Gastrocnemius medialis (tissue), 4 donors: ENCODE data around the gene HYAL4. TPM values are rescaled to one million over a fixed set of nuclear protein-coding genes. Genes with fewer than 3 reads are reported as not detected.
"Not testable (repeated sequence)": the region's sequence is repeated elsewhere in the genome, so short reads cannot be mapped to it uniquely, and the experiment has no call there.

Source experiments
- ATAC-seq, 2 donors: fragments of 150-250 bp; one replicate each; pipeline ENCODE4 v1.9.1; 2016
- DNase-seq, 2 donors: peaks; one replicate each; pipeline ENCODE4 v3.0.0-alpha.2; 2019
- H3K27ac ChIP-seq, 4 donors: fragments of 200-600 bp; sonication (generic); 1 replicate in 1 of 4; 2 replicates in 3 of 4; pipeline ENCODE4 v1.5.1; 2016 to 2018; ENCODE audit warnings: mild to moderate bottlenecking in 2 of 4, moderate library complexity in 1 of 4
- H3K27me3 ChIP-seq, 3 donors: fragments of 200-600 bp; sonication (generic) in 2 of 3; 1 replicate in 1 of 3; 2 replicates in 2 of 3; pipeline versions ENCODE4 v1.5.1 to v1.6.0; 2016 to 2019; ENCODE audit warnings: mild to moderate bottlenecking in 1 of 3, moderate library complexity in 1 of 3
- H3K36me3 ChIP-seq, 2 donors: fragments of 200-600 bp; sonication (generic) in 1 of 2; one replicate each; pipeline ENCODE4 v1.5.1; 2017 to 2018
- H3K4me1 ChIP-seq, 2 donors: fragments of 200-600 bp; sonication (generic) in 1 of 2; one replicate each; pipeline ENCODE4 v1.5.1; 2016 to 2017; ENCODE audit warnings: mild to moderate bottlenecking in 2 of 2
- H3K4me3 ChIP-seq, 4 donors: fragments of 200-600 bp; sonication (generic) in 3 of 4; 1 replicate in 1 of 4; 2 replicates in 3 of 4; pipeline ENCODE4 v1.5.1; 2016 to 2019; ENCODE audit warnings: mild to moderate bottlenecking in 2 of 4
- H3K9me3 ChIP-seq, 3 donors: fragments of 200-600 bp; sonication (generic) in 2 of 3; 1 replicate in 1 of 3; 2 replicates in 2 of 3; pipeline ENCODE4 v1.5.1; 2016 to 2019
- POLR2A ChIP-seq, 2 donors: fragments of 450-650 bp; IDR thresholded peaks; one replicate each; pipeline ENCODE4 v1.6.1; 2017; ENCODE audit warnings: antibody characterized with exemption in 2 of 2, mild to moderate bottlenecking in 2 of 2, moderate library complexity in 2 of 2
- in situ Hi-C, 4 donors: fragments of 200-750 bp; cut with MboI; loops; one replicate each; pipeline versions ENCODE4 v1.15.0 to v1.8.0; 2017; ENCODE audit warnings: low sequenced_read_pairs in 4 of 4
- intact Hi-C: fragments of 100-400 bp; cut with DNase I; formaldehyde crosslinking; loops from one replicate; pipeline ENCODE4 v1.15.1; 2023; ENCODE audit warnings: low total_unique reads
- total RNA-seq, 4 donors: library from RNA; depleted of rRNA; stranded (reverse); fragments of >200 nt; gene quantifications; one replicate each; pipeline versions ENCODE4 v1.1.0 to v1.2.3, GENCODE V29; 2016
- TF ChIP-seq, protein P1 (sequence below), 5 experiments: fragments of 450-650 bp in 3 of 5; fragments of 200-600 bp in 2 of 5; sonication (generic) in 2 of 5; IDR thresholded peaks in 4 of 5; conservative IDR thresholded peaks in 1 of 5; 1 replicate in 4 of 5; 2 replicates in 1 of 5; pipeline ENCODE4 v1.5.1; 2016 to 2019; ENCODE audit warnings: antibody characterized with exemption in 5 of 5, mild to moderate bottlenecking in 3 of 5, moderate library complexity in 3 of 5

Gene HYAL4
- total RNA-seq, 4 donors from 2014 or later: 0.73 to 11.0 (median 5.7) TPM

DNA sequence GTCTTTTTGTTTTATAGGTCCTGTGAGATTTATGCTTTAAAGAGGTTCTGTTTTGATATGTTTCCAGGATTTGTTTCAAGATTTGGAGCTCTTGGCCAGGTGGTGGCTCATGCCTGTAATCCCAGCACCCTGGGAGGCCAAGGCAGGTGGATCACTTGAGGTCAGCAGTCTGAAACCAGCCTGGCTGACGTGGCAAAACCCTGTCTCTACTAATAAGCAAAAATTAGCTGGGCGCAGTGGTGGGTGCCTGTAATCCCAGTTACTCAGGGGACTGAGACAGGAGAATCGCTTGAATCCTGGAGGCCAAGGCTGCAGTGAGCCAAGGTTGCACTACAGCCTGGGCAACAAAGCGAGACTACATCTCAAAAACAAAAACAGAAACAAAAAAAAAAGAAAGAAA, 8.3 kb upstream of the HYAL4 start:
- no peak for ATAC-seq
- Histone ChIP-seq H3K4me1 (no peaks in the 10 kb centered on the region), H3K9me3 (no peaks in the 10 kb centered on the region), H3K27me3 (no peaks in the 10 kb centered on the region), H3K36me3 (no peaks in the 10 kb centered on the region), H3K4me3 (no peak overlapping the region), H3K27ac (no peak overlapping the region)
- no peak for DNase-seq
- in situ Hi-C loops (no loop called here), intact Hi-C loops (no loop called here)
- no peak for TF ChIP-seq POLR2A (IDR thresholded peaks at IDR 0.05)
- TF ChIP-seq, protein P1, sequence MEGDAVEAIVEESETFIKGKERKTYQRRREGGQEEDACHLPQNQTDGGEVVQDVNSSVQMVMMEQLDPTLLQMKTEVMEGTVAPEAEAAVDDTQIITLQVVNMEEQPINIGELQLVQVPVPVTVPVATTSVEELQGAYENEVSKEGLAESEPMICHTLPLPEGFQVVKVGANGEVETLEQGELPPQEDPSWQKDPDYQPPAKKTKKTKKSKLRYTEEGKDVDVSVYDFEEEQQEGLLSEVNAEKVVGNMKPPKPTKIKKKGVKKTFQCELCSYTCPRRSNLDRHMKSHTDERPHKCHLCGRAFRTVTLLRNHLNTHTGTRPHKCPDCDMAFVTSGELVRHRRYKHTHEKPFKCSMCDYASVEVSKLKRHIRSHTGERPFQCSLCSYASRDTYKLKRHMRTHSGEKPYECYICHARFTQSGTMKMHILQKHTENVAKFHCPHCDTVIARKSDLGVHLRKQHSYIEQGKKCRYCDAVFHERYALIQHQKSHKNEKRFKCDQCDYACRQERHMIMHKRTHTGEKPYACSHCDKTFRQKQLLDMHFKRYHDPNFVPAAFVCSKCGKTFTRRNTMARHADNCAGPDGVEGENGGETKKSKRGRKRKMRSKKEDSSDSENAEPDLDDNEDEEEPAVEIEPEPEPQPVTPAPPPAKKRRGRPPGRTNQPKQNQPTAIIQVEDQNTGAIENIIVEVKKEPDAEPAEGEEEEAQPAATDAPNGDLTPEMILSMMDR (IDR thresholded peaks at IDR 0.05 in 4 of 5, conservative IDR thresholded peaks at IDR 0.05 in 1 of 5): no peak

DNA sequence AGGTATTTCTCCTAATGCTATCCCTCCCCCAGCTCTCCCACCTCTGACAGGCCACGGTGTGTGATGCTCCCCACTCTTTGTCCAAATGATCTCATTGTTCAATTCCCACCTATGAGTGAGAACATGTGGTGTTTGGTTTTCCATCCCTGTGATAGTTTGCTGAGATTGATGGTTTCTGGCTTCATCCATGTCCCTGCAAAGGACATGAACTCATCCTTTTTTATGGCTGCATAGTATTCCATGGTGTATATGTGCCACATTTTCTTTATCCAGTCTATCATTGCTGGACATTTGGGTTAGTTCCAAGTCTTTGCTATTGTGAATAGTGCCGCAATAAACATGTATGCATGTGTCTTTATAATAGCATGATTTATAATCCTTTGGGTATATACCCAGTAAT, 5.9 kb upstream of the HYAL4 start:
- ATAC-seq, H3K9me3 ChIP-seq, DNase-seq, H3K27me3 ChIP-seq, H3K36me3 ChIP-seq, intact Hi-C loops, H3K4me1 ChIP-seq, in situ Hi-C loops, H3K4me3 ChIP-seq, H3K27ac ChIP-seq: not testable (repeated sequence)

DNA sequence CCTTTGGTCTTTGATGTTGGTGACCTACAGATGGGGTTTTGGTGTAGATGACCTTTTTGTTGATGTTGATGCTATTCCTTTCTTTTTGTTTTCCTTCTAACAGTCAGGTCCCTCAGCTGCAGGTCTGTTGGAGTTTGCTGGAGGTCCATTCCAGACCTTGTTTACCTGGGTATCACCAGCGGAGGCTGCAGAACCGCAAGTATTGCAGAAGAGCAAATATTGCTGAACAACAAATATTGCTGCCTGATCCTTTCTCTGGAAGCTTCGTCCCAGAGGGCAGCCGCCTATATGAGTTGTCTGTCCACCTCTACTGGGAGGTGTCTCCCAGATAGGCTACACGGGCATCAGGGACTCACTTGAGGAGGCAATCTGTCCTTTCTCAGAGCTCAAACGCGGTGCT, 827 bp upstream of the HYAL4 start:
- H3K27me3 ChIP-seq, H3K4me3 ChIP-seq, H3K9me3 ChIP-seq, H3K27ac ChIP-seq, H3K36me3 ChIP-seq, intact Hi-C loops, in situ Hi-C loops, DNase-seq, ATAC-seq: not testable (repeated sequence)
- H3K4me1 ChIP-seq: peaks cover 7 to 22% of the 10 kb centered on the region in 2 donors

DNA sequence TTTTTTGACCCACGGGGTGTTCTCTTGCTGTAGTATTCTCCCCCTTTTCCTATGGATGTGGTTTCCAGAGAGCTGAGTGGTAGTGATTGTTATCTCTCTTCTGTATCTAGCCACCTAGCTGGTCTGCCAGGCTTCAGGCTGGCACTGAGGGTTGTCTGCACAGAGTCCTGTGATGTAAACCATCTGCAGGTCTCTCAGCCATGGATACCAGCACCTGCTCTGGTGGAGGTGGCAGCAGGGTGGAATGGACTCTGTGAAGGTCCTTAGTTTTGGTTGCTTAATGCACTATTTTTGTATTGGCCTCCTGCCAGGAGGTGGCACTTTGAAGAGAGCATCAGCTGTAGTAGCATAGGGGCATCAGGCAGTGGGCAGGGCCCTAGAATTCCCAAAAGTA, 851 bp downstream of the HYAL4 start:
- peak; percentile 57 to 75 for ATAC-seq
- in situ Hi-C loops (no loop called here), intact Hi-C loops (no loop called here)
- H3K36me3 ChIP-seq: no peaks in the 10 kb centered on the region
- no peak overlapping the region for H3K4me3 ChIP-seq
- TF ChIP-seq POLR2A (IDR thresholded peaks at IDR 0.05): no peak
- TF ChIP-seq, protein P1 (IDR thresholded peaks at IDR 0.05 in 4 of 5, conservative IDR thresholded peaks at IDR 0.05 in 1 of 5): no peak
- H3K27me3 ChIP-seq: no peaks in the 10 kb centered on the region
- DNase-seq: peak; percentile 44 to 84
- peak overlapping the region; percentile 68 to 91 (median 82) for H3K27ac ChIP-seq
- peaks cover 7 to 28% of the 10 kb centered on the region in 2 donors for H3K4me1 ChIP-seq
- H3K9me3 ChIP-seq: no peaks in the 10 kb centered on the region

DNA sequence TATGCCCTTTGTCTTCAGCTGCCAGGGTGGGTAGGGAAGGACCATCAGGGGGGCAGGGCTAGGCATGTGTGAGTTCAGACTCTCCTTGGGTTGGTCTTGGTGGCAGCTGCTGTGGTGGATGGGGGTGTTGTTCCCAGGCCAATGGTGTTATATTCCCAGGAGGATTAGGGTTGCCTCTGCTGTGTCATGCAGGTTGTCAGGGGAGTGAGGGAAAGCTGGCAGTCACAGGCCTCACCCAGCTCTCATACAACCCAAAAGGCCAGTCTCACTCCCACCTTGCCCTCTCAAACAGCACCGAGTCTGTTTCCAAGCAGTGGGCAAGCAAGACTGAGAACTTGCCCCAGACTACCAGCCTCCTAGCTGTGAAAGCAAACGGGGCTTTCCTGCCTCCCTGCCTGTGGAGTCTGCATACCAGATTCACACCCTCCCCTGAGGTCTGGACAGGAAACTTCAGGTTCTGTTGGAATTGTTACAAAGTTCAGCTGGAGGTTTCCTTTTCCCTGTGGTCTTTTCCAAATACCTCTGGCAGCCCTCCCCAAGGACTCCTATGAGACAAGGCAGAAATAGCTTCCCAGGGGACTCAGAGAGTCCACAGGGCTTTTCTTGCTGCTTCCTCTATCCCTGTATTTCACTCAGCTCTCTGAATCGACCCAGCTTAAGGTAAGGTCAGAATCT, 1.4 kb downstream of the HYAL4 start:
- Histone ChIP-seq H3K9me3 (no peaks in the 10 kb centered on the region), H3K27ac (peak overlapping the region; percentile 68 to 91 (median 82)), H3K27me3 (no peaks in the 10 kb centered on the region), H3K4me1 (peaks cover 7 to 28% of the 10 kb centered on the region in 2 donors), H3K4me3 (peak overlapping the region in 3 of 4 donors; percentile 16 to 49 (median 30)), H3K36me3 (no peaks in the 10 kb centered on the region)
- ATAC-seq: peak; percentile 83 to 90
- TF ChIP-seq POLR2A (IDR thresholded peaks at IDR 0.05): no peak
- TF ChIP-seq, protein P1 (IDR thresholded peaks at IDR 0.05 in 4 of 5, conservative IDR thresholded peaks at IDR 0.05 in 1 of 5): no peak
- intact Hi-C loops (no loop called here), in situ Hi-C loops (no loop called here)
- peak; percentile 30 to 82 for DNase-seq

DNA sequence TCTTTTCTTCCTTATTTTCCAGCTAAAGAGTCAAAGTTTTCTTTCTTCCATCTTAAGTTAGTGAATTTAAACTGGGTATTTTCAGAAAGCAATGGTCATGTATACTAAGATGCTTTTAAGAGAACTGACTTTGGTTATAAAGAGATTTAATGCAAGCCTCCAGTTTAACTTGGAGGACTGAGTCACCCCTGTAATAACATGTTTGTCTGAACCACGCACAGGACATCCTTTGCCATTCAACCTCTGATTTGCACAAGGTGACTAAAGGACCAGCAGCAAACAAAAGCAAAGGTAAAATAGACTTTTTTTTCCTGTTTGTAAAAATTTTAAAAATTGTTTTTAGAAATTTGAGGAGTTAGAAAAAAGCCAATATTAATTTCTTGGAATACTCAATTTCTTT, 2.9 kb downstream of the HYAL4 start:
- no peak for TF ChIP-seq POLR2A (IDR thresholded peaks at IDR 0.05)
- Histone ChIP-seq H3K27ac (peak overlapping the region; percentile 68 to 91 (median 82)), H3K36me3 (no peaks in the 10 kb centered on the region), H3K4me1 (peaks cover 7 to 28% of the 10 kb centered on the region in 2 donors), H3K4me3 (peak overlapping the region in 1 of 4 donors; percentile 6), H3K9me3 (no peaks in the 10 kb centered on the region), H3K27me3 (no peaks in the 10 kb centered on the region)
- DNase-seq (no peak), ATAC-seq (no peak)
- intact Hi-C loops: no loop called here
- in situ Hi-C loops: no loop called here
